Stimulated activated CD4-positive, alpha-beta T cell treated with anti-CD3 and anti-CD28 coated beads, Interleukin-4, amount 100 ng/mL, for 1 hour (primary cell): ENCODE results near the gene FAM156B.
"Not testable (repeated sequence)": the region's sequence is repeated elsewhere in the genome, so short reads cannot be mapped to it uniquely, and the experiment has no call there.

ENCODE experiments used
- DNase-seq: peaks from one replicate; pipeline ENCODE4 v3.0.0-alpha.2; 2020

Gene FAM156B

GRCh38 chrX:52896855-52897709 is at the start of gene FAM156B:
FAM156B (plus strand) TSS chrX:52897330; CDS start chrX:52907226, 9,896 bp downstream.
- DNase-seq, result not testable (repeated sequence)

- no peak for DNase-seq
Measured at GRCh38 chrX:52852110-52852860, 44.8 kb upstream of the FAM156B start.

- not testable (repeated sequence) for DNase-seq
Measured at GRCh38 chrX:52856991-52857525, 40.1 kb upstream of the FAM156B start.

- DNase-seq, result no peak
Measured at GRCh38 chrX:52865343-52865998, 31.7 kb upstream of the FAM156B start.

- no peak for DNase-seq
Measured at GRCh38 chrX:52867610-52868348, 29.4 kb upstream of the FAM156B start, which contains the start of gene XAGE3. XAGE3 (minus strand) TSS chrX:52868083; CDS start chrX:52867133, 950 bp downstream.

GRCh38 chrX:52870046-52870445 is 27.1 kb upstream of the FAM156B start:
- DNase-seq, result no peak

- not testable (repeated sequence) for DNase-seq
Measured at GRCh38 chrX:52873825-52874224, 23.3 kb upstream of the FAM156B start.

- DNase-seq, result no peak
Measured at GRCh38 chrX:52874661-52875060, 22.5 kb upstream of the FAM156B start.

- DNase-seq, result not testable (repeated sequence)
Measured at GRCh38 chrX:52875436-52875835, 21.7 kb upstream of the FAM156B start.

GRCh38 chrX:52876386-52876785 is 20.7 kb upstream of the FAM156B start:
- DNase-seq, result not testable (repeated sequence)

GRCh38 chrX:52887459-52887858 is 9.7 kb upstream of the FAM156B start:
- not testable (repeated sequence) for DNase-seq

GRCh38 chrX:52888090-52888489 is 9.0 kb upstream of the FAM156B start:
- not testable (repeated sequence) for DNase-seq

GRCh38 chrX:52896438-52896837 is 692 bp upstream of the FAM156B start:
- not testable (repeated sequence) for DNase-seq

GRCh38 chrX:52905531-52905930 is 8.4 kb downstream of the FAM156B start:
- DNase-seq, result not testable (repeated sequence)

GRCh38 chrX:52906072-52906471 is 8.9 kb downstream of the FAM156B start:
- not testable (repeated sequence) for DNase-seq

- DNase-seq, result not testable (repeated sequence)
Measured at GRCh38 chrX:52907137-52907536, 10.0 kb downstream of the FAM156B start.

- not testable (repeated sequence) for DNase-seq
Measured at GRCh38 chrX:52907900-52908299, 10.8 kb downstream of the FAM156B start.

- DNase-seq, result not testable (repeated sequence)
Measured at GRCh38 chrX:52909313-52909969, 12.3 kb downstream of the FAM156B start.

GRCh38 chrX:52913681-52914080 is 16.6 kb downstream of the FAM156B start:
- DNase-seq, result not testable (repeated sequence)

GRCh38 chrX:52914704-52915103 is 17.6 kb downstream of the FAM156B start:
- not testable (repeated sequence) for DNase-seq

- no peak for DNase-seq
Measured at GRCh38 chrX:52923781-52924241, 26.7 kb downstream of the FAM156B start.
